Thyroid gland (tissue), 4 donors: ENCODE measurements around the gene MAP3K7CL. TPM values are rescaled to one million over a fixed set of nuclear protein-coding genes. Genes with fewer than 3 reads are reported as not detected.
"Not testable (repeated sequence)": the region's sequence is repeated elsewhere in the genome, so short reads cannot be mapped to it uniquely, and the experiment has no call there.

Experiments
- DNase-seq, 2 donors: peaks; one replicate each; pipeline ENCODE4 v3.0.0-alpha.2; 2019
- H3K27ac ChIP-seq, 3 donors: fragments of 200-600 bp; sonication (generic); 1 replicate in 2 of 3; 2 replicates in 1 of 3; pipeline ENCODE4 v1.5.1; 2016 to 2019; ENCODE audit warnings: mild to moderate bottlenecking in 1 of 3, moderate library complexity in 1 of 3
- H3K27me3 ChIP-seq: fragments of 200-600 bp; sonication (generic); one replicate; pipeline ENCODE4 v1.5.1; 2019
- H3K36me3 ChIP-seq, 2 donors: fragments of 200-600 bp; sonication (generic); one replicate each; pipeline ENCODE4 v1.5.1; 2016 to 2019
- H3K4me1 ChIP-seq, 2 donors: fragments of 200-600 bp; sonication (generic); one replicate each; pipeline ENCODE4 v1.5.1; 2017 to 2019
- H3K4me3 ChIP-seq, 3 donors: fragments of 200-600 bp; sonication (generic); replicated peaks in 1 of 3; 1 replicate in 2 of 3; 2 replicates in 1 of 3; pipeline ENCODE4 v1.5.1; 2016; ENCODE audit warnings: mild to moderate bottlenecking in 1 of 3
- H3K9me3 ChIP-seq: fragments of 200-600 bp; sonication (generic); one replicate; pipeline ENCODE4 v1.5.1; 2017
- CTCF ChIP-seq, 6 experiments: fragments of 200-600 bp in 3 of 6; fragments of 450-650 bp in 3 of 6; sonication (generic) in 3 of 6; IDR thresholded peaks; one replicate each; pipeline ENCODE4 v1.5.1; 2016 to 2019; ENCODE audit warnings: antibody characterized with exemption in 6 of 6, mild to moderate bottlenecking in 2 of 6, inconsistent platforms in 1 of 6, moderate library complexity in 1 of 6
- POLR2A ChIP-seq, 2 donors: fragments of 450-650 bp; IDR thresholded peaks; one replicate each; pipeline ENCODE4 v1.6.1; 2017; ENCODE audit warnings: antibody characterized with exemption in 2 of 2, mild to moderate bottlenecking in 2 of 2, moderate library complexity in 1 of 2
- WGBS, 2 donors: methylation state at CpG; one replicate each; pipeline ENCODE4 v1.1.5; 2017; 5-methylcytosine and 5-hydroxymethylcytosine counted together
- intact Hi-C: fragments of 100-400 bp; cut with DNase I; formaldehyde crosslinking; loops from one replicate; pipeline ENCODE4 v1.15.1; 2023
- total RNA-seq, 4 donors: library from RNA; depleted of rRNA; stranded (reverse); fragments of >200 nt; gene quantifications; one replicate each; pipeline ENCODE4 v1.2.3, GENCODE V29; 2016

MAP3K7CL gene
- total RNA-seq, 4 donors from 2014 or later: 4.1 to 8.0 (median 4.9) TPM

DNA sequence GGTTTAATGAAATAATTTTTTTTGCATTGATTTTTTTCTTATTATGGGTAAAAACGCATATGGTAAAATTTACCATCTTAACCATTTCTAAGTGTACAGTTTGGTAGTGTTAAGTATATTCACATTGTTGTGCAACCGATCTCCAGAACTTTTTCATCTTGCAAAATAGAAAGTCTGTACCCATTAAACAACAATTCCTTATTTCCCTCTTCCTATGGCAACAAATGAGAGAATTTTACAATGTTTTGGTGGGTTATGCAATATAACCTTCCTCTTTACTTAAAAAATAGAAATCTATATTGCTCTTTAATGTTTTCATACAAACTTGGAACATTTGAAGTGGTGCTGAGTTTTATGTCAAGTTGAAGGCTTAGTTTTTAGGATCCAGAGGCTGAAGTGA is 26.6 kb downstream of the MAP3K7CL start:
- Histone ChIP-seq H3K27me3 (no peaks in the 10 kb centered on the region), H3K27ac (no peak overlapping the region), H3K4me3 (no peak overlapping the region), H3K9me3 (no peaks in the 10 kb centered on the region), H3K4me1 (no peaks in the 10 kb centered on the region), H3K36me3 (no peaks in the 10 kb centered on the region)
- 89 to 90% methylated on average over 2 of the region's 2 CpGs for WGBS, 2 donors
- intact Hi-C loops: no loop called here
- TF ChIP-seq CTCF (IDR thresholded peaks at IDR 0.05) (no peak), POLR2A (IDR thresholded peaks at IDR 0.05) (no peak)
- DNase-seq: no peak

DNA sequence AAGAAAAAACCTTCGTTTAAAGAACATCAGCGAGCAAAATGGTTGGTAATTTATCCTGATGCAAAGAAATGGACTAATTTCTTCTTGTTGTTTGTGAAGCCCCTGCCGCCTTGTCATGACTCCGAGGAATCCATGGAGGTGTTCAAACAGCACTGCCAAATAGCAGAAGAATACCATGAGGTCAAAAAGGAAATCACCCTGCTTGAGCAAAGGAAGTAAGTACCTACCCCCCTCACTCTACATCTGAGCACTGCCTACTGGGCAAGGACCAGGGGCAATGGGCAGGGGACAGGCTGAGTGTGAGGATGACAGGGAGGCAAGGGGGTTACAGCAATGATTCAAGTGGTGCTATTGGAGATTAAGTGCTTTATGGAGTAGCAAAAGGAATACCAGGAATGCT is 29.4 kb downstream of the MAP3K7CL start:
- Histone ChIP-seq H3K9me3 (no peaks in the 10 kb centered on the region), H3K36me3 (no peaks in the 10 kb centered on the region), H3K4me1 (peaks cover 0 to 12% of the 10 kb centered on the region in 2 donors), H3K27me3 (no peaks in the 10 kb centered on the region), H3K4me3 (no peak overlapping the region), H3K27ac (no peak overlapping the region)
- 93 to 94% methylated on average over 4 of the region's 4 CpGs for WGBS, 2 donors
- DNase-seq: no peak
- intact Hi-C loops: no loop called here
- TF ChIP-seq POLR2A (IDR thresholded peaks at IDR 0.05) (no peak), CTCF (IDR thresholded peaks at IDR 0.05) (no peak)

DNA sequence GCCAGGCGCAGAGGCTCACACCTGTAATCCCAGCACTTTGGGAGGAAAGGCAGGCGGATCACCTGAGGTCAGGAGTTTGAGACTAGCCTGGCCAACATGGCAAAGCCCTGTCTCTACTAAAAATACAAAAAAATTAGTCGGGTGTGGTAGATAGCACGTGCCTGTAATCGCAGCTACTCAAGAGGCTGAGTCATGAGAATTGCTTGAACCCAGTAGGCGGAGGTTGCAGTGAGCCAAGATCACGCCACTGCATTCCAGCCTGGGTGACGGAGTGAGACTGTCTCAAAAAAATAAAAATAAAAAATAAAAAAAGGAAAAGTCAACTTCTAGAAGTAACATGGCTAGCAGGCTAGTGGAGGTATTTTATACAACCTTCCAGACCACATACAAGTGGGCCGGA is 32.4 kb downstream of the MAP3K7CL start:
- Histone ChIP-seq H3K27ac (peak overlapping the region; percentile 34 to 65 (median 47)), H3K4me1 (peaks cover 0 to 12% of the 10 kb centered on the region in 2 donors)
- H3K4me3 ChIP-seq, H3K27me3 ChIP-seq, H3K36me3 ChIP-seq, H3K9me3 ChIP-seq, intact Hi-C loops: not testable (repeated sequence)
- WGBS, 2 donors: 42 to 51% methylated on average over 9 of the region's 9 CpGs
- DNase-seq: peak; percentile 46 to 66

GRCh38 chr21:29163341-29164115 is 33.1 kb downstream of the MAP3K7CL start:
- TF ChIP-seq CTCF (IDR thresholded peaks at IDR 0.05): no peak
- TF ChIP-seq POLR2A (IDR thresholded peaks at IDR 0.05): no peak
- no peaks in the 10 kb centered on the region for H3K36me3 ChIP-seq
- H3K27me3 ChIP-seq: no peaks in the 10 kb centered on the region
- no peak overlapping the region for H3K4me3 ChIP-seq
- no peaks in the 10 kb centered on the region for H3K9me3 ChIP-seq
- WGBS, 2 donors: 80 to 82% methylated on average over 9 of the region's 9 CpGs
- H3K4me1 ChIP-seq: peaks cover 0 to 12% of the 10 kb centered on the region in 2 donors
- DNase-seq: peak in 1 of 2 donors; percentile 6
- intact Hi-C loops: no loop called here
- peak overlapping the region; percentile 34 to 65 (median 47) for H3K27ac ChIP-seq

GRCh38 chr21:29164323-29164942 is 34.0 kb downstream of the MAP3K7CL start:
- Histone ChIP-seq H3K4me3 (no peak overlapping the region), H3K36me3 (no peaks in the 10 kb centered on the region), H3K4me1 (peaks cover 0 to 12% of the 10 kb centered on the region in 2 donors), H3K9me3 (no peaks in the 10 kb centered on the region), H3K27ac (no peak overlapping the region), H3K27me3 (no peaks in the 10 kb centered on the region)
- DNase-seq: no peak
- intact Hi-C loops: no loop called here
- TF ChIP-seq CTCF (IDR thresholded peaks at IDR 0.05): peak in 5 of 6 experiments; percentile 20 to 60 (median 55)
- no peak for TF ChIP-seq POLR2A (IDR thresholded peaks at IDR 0.05)
- 38 to 42% methylated on average over 8 of the region's 8 CpGs for WGBS, 2 donors
